Tongue (tissue), 2 donors: ENCODE results near the gene UPP2. TPM values are rescaled to one million over a fixed set of nuclear protein-coding genes. Genes with fewer than 3 reads are reported as not detected.

ENCODE experiments used
- DNase-seq: peaks from one replicate; pipeline ENCODE4 v3.0.0-alpha.2; 2015
- total RNA-seq: library from RNA; depleted of rRNA; stranded (reverse); fragments of >200 nt; gene quantifications from one replicate; pipeline ENCODE4 v1.2.3, GENCODE V29; 2014

The UPP2 gene
- total RNA-seq, 1 donor from 2014 or later, result not detected

DNA sequence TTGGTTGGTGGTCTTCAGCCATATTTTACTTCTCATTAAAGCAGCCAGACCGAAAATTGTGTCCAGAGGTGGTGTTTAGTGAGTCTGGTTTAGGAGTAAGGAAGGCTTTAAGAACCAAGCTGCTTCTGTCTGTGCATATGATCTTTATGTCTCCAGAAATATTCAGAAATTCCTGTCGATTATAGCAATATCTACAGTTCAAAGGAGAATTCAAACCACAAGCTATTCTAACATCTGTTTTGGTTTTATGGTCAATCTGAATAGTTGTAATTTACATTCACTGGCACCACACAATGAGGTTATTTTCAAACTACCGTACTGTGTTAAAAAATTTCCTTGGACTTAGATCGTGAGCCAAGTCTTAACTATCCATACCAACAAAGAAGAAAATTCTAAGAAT, 11.3 kb downstream of the UPP2 start:
- DNase-seq, result no peak

- DNase-seq, result no peak
These were observed 12.1 kb downstream of the UPP2 start for GRCh38 chr2:158113741-158114295.

DNA sequence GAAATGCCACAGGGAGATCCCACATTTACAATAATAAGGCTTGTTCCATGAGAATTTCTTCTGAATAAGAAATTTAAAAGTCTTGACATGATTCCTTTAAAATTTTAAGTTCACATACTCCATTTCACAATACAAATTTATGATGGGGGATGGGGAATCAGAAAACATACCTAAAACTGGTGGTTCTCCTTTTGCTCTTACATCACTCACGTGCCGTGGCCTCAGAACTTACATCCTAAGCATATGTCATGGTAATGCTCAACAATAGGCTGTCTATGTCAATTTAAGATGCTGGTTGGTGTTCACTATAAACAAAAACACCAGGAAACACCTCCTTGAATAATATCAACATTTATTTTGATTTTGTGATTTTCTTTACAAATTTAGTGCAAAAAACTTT, 12.8 kb downstream of the UPP2 start:
- no peak for DNase-seq

DNA sequence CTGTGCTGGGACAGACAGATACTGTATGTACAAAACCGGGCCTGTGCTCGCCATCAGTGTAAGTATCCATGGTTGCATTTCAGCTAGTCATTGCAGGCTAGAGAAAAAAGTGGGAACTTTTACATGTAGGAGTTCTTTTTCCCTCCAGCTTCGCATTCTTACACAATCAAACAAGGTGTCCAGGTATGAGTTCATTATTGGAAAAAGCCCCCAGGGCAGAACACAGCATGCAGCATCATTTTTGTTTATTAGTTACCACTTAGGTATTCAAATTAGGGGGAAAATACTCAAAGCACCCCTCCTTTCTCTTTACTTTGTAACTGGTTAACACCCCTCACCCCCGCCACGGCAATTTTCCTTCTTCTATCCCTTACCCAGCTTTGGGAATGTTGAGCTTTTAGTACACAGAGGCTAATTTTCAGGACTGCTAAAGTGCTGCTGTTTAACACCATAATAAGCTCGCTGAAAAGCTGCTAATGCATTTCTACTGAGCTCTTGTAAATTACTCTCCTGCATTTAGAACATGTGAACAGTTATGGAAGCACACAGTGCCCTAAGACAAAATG, 13.6 kb downstream of the UPP2 start:
- DNase-seq, result peak; percentile 7

DNA sequence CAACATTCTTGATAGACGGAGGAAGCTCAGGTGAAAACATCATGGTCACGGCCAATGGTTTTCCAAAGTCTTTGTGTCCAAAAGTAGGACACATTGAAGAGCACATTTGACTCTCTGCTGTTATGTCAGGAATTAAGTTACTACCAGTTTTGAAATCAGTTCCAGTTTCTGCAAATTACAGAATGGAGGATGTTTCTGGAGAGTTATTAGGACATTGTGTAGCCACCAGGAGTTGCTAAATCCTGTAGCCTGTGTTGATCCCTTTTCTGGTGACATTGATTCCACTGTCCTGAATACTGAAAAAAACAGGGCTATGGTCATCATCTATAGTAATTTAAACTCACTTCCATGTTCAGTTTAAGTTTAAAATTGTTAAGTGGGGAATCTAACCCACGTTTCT, 15.3 kb downstream of the UPP2 start:
- no peak for DNase-seq

DNA sequence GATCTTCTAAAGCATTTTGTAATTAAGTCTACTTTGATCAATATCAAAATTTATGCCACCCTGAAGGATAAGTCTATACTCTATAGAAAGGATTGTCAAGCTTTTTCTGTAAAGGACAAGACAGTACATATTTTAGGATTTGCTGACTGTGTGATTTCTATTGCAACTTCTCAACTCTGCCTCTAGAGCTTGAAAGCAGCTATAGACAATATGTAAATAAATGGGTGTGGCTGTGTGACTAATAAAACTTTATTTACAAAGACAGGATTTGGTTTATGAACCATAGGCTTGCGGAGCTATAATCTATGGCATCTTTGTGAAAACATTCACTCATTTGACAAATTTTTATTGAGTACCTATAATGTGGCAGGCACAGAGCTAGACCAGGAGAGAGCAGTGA, 18.4 kb downstream of the UPP2 start:
- no peak for DNase-seq

DNA sequence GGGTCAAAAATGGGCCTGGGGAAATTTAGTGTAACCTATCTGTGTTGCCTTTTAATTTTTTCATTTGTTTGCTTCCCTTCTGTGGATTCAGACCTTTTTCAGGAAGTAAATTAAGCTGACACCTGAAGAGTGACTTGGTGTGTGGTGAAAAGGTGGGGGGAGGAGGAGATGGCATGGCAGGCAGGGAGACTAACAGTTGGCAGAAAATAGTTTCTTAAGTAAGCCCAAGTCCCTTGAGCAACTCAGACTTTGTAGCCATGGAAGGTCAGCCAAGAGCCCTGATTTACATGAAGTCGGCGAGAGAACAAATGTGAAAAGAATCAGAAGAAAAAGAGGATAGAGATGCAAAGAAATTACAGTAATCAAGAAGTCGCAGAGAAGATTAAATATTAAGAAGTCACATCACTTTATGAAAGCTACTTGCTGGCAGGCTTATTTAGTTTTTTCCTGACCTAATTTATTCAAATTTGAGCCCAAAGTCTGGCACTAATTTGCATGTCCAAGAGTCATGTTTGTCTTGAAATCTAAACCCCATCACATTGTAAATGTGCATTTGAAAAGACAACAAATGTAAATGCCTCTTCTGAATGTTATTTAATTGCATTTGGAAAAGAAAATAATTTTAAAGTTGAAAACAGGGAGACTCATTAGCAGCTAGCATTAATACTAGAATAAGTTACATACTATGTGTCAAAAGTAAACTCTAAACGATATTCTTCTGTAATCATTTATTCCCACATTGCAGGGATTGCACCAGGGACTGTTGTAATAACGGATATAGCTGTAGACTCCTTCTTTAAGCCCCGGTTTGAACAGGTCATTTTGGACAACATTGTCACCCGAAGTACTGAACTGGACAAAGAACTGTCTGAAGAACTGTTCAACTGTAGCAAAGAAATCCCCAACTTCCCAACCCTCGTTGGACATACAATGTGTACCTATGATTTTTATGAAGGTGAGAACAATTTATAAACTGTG, 19.3 kb downstream of the UPP2 start:
- DNase-seq, result no peak

GRCh38 chr2:158124896-158125295, 23.2 kb downstream of the UPP2 start:
- DNase-seq, result no peak

DNA sequence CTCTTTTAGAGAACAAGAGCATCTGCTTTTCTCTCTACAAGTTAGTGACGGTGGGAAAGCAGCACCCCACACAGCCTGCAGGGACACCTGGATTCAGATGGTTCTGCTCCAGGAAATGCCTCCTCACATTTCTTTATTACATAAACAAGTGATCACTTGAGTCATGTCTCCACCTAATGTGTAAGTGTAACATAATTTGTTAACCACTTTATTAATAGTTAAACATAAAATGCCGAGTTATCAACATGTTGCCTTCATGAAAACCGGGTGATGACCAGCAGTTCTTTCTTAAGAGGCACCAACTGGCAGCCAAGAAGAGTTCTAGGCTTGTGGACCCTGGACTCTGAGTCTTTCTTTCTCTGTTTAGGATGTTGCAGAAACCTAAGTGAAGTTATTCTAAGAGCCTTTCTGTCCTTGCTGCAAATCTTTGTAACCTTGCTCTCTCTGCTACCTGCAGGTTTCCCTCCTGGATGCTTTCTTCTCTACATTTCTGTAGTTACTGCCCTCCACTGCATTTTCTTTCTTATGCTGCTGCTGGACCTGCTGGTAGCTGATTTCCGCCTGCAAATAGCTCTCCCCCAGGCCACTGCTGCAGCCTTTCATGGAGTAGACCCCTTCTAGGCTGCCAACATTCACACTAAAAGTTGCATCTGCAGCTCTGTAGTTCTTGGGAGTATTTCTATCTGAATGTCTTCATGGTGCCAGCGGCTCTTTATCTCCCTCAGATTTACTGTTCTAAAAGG, 24.3 kb downstream of the UPP2 start:
- no peak for DNase-seq

DNA sequence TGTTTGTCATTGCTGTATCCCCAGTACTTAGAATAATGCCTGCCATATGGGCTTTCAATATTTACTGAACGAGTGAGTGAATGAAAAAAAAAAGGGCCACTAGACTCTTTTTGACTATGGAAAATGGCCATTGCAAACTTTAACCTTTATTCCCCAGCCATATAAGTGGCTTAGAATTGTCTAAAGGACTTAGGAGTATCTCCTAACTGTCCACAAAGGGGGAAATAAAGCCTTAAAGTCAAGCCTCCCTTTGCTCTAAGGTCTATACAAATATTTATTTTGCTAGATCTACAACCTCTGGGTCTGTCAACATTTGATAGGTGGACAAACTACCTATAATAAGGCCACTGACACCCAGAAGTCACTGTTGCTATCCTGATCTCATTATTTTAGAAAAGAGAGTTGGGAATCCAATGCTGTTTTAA, 25.7 kb downstream of the UPP2 start:
- no peak for DNase-seq

GRCh38 chr2:158128168-158128973, 26.7 kb downstream of the UPP2 start:
- no peak for DNase-seq

GRCh38 chr2:158129037-158129436, 27.4 kb downstream of the UPP2 start:
- DNase-seq, result no peak

GRCh38 chr2:158130832-158131473, 29.3 kb downstream of the UPP2 start:
- no peak for DNase-seq

GRCh38 chr2:158131483-158131912, 29.8 kb downstream of the UPP2 start:
- DNase-seq, result no peak

GRCh38 chr2:158131919-158132566, 30.4 kb downstream of the UPP2 start:
- no peak for DNase-seq

DNA sequence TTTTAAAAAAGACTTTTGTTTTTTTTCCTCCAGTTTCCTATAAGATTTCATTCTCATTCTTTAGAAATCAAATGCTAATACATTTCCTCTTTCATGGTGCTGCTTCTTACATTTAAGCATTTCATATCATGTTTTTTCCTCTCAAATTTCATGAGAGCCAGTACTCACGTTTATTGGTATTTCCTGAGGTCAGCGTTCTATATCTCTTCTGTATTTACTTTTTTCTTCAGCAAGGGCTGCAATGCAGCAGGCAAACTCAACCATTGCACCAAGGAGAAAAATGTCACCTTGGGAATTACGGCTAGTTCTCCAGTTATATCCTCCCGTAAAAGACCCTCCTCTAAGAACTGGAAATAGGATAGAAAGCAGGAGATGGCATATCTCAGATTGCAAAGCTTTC, 32.4 kb downstream of the UPP2 start:
- DNase-seq, result no peak

DNA sequence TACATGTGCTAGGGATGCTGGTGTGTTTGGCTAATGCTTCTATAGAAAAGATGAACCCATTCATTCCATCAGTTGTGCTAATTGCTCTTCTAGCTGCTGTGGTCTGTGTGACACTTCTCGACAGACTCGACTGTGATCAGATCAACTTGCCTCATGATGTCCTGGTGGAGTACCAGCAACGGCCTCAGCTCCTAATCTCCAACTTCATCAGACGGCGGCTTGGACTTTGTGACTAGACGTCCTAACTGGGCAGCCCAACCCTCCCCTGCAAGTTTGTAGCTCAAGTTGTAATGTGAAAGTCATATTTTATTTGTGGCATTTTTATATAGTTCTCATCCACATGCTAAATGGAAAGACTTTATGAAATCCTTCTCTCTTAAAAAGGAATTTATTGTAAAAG, 33.0 kb downstream of the UPP2 start:
- DNase-seq, result no peak

DNA sequence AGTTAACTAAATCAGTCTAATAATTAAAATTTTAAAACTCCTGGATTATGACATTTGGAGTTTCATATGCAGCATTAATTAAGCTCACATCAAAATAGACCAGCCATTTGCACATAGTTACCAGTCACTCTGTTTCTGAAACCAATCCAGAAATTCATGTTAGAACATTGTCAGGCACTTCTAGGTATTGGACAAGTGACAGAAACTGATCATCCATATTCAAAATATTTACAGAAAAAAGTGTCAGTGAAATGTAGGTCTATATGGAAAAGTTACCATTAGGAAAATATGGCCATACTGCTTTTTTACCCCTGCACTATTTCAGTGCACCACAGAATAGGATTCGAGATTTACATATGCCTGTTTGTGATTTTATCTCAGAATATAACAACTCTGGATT, 33.4 kb downstream of the UPP2 start:
- DNase-seq, result no peak

DNA sequence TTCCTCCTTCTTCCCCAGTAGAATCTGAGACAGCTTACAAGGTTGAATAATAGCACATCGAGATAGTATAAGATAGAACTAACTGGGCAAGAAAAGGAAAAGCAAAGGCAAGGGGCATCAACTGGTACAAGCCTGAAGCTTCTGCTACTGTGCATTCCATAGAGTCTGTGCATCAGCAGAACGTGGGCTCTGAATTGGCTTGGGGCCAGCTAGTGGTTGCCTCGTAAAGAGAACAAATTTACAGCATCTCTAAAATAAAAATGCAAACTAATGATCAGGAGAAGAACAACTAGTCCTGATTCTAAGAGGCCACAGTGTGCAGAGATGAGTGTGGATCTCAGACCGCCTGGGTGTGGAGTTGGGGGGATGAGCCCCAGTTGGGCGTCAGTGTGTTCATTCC, 36.6 kb downstream of the UPP2 start:
- peak; percentile 8 for DNase-seq

GRCh38 chr2:158140201-158140600, 38.5 kb downstream of the UPP2 start:
- DNase-seq, result no peak

DNA sequence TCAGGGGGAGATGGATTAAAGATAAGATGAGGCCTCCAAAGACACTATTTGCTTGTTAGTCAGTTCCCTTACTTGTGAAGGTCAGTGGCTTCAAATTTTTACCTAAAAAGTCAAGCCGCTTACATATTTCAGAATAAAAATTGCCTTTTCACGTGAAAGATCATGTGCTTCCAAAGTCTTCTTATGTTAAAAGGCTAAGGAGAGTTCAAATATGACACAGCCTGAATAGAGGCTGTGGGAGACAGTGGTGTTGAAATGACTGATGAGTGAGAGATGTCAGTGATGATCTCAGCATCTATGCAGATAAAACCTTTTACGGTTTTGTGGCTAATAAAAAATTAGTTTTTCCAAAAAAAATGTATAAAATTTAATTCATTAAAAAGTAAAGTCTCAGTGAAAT, 40.5 kb downstream of the UPP2 start:
- DNase-seq, result no peak
